AML-193 (cell line): ENCODE measurements around the gene C20orf204.

Experiments
- DNase-seq, 2 experiments: peaks; one replicate each; lab custom pipeline; 2025; lab: John Stamatoyannopoulos, UW

The C20orf204 gene

DNA sequence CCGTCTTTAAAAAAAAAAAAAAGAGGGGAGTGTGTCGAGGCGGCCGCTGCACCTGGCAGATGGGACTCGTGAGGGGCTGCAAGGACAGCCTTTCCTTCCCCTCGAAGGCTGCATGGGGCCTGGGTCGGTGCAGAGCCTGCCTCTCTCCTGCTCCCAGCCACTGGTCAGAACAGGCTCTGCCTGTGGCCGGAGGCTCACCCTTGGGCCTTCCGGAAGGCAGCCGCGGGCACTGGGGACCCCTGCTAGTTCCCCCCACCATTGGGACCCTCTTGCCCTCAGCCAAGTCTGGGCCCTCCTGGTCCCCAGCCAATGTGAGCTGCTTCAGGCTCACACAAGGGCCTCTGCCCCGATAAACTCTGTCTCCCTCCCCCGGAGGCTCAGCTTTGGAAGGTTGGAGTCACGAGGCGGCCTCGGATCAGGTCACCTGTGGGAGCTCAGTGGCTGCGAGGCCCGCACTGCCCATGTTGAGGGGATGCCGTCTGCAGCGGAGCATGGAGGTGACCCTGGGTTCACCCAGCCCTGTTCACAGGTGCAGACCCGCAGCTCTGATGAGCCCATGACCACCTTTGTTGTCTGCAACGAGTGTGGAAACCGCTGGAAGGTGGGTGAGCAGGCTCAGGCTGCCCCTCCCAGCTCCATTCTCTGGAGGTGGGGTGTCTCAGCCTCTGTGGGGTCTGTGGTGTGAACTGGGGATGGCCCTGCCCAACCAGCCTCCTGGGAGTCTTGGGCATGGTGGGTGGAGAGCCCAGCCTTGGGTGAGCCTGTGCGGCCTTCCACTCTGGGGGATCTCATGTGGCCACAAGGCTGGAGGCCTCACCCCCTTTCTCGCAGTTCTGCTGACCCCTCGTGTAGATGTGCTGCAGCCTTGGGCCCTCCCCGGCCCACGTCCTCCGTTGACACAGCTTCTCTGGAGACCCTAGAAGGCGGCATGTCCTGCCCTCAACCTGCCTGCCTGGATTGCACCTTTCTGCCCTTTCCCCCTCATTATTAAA is 35.7 kb downstream of the C20orf204 start:
- no peak for DNase-seq

DNA sequence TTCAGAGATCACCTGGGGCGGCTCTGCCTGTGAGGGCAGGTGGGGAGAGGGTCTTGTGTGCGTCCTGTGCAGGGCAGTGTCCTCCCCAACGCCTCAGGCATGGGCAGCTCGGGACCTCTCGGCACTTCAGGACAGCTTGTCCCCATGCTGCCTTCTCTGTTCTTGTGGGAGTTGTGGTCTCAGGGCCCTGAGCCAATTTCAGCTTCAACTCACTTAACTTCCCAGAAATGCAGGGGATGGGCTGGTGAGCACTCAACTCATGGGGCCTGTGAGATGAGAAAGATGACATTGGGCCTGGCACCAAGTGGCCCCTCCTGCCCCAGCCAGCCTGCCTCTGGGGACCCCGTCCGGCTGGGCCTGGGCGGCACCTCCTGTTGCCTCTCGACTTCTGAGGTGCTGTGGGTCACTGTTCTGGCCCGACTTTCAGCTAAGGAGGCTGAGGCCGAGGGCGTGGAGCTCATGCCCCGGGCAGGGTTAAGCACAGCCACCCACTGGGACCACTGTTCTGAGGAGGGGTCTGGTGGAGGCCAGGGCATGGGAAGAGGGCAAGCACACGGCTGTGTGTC is 36.6 kb downstream of the C20orf204 start:
- DNase-seq = no peak

DNA sequence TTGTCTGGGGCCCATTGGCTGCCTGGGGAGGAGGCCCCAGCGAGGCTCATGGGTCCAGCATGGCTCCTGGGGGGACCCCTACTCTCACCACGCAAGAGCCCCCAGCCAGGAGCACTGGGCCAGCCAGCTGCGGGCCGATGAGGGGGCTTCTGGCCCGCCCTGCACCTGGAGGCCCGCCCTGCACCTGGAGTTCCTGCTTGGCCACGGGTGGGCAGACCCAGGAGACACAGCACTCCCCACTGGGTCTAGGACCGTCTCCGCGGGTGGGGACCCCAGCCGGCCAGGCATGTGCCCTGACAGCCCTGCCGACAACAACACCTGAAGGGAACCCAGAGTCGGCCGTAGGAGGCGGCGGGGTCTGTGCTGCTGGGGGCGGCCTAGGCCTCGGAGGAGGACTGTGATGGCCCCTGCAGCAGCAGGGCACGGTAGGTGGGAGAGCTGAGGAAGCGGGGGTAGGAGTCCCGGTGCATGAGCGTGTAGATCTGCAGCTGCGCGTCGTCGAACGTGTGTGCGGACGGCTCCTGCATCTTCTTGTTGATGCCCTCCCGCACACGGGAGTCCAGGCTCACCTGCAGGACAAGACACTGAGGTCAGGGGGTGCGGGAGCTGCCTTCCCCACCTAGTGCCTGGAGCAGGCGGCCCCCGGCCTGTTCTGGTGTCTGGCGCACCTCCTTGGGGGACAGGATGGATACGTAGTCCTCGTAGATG is 37.6 kb downstream of the C20orf204 start:
- no peak for DNase-seq

DNA sequence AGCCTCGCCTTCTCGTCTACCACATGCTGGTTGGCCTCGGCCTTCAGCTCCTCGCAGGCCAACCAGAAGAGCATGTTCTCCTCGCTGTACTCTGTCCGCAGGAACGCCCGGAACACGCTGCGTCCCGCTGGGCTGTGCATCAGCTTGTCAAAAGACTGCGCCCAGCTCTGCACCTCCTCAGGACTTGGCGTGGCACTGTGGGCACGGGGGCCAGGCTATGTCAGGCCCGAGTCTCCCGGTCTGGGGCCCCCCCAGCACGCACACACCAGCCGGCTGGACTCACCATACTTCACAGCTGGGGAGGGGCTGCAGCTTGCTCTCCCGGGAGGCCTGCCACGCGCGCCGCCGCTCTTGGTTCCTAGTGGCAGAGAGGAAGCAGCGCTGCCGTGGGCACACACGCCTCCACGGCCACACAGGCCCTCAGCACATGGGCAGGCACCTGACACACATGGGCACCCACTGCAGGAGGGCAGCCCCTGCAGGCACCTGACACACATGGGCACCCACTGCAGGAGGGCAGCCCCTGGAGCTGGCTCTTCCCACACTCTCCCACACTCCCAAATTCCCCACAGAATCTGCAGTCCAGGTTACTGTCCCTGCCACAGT is 38.3 kb downstream of the C20orf204 start:
- DNase-seq = no peak

DNA sequence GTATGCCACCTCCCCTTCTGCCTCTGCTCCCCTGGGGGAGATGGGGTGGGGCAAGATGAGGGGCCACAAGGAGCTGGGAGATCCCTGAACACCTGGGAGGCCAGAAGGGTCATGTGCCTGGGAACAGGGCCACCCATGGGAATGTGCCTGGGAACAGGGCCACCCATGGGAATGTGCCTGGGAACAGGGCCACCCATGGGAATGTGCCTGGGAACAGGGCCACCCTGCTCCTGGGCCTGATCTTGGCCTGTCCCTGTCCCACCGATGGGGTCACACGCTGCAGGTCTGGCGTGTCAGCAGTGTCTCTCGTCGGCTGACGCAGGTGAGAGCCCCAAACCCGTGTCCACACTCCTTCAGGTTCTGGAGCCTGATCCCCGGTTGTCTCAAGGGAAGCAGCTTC is 39.0 kb downstream of the C20orf204 start:
- no peak for DNase-seq

DNA sequence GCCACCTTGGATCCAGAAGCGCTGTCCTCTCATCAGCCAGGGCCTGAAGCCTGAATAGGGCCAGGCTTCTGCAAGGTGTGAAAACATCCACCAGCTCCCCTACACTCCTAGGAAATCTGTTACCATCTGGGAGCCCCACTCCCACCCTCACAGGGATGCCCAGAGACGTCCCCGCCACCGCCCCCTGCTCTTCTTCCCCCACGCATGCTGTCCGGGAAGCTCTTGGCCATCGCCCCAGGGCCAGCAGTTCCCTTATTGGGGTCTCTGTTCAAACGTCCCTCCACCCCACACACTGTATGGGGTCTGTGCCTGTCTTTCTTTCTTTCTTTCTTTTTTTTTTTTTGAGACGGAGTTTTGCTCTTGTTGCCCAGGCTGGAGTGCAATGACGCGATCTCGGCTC is 39.6 kb downstream of the C20orf204 start:
- no peak for DNase-seq

DNA sequence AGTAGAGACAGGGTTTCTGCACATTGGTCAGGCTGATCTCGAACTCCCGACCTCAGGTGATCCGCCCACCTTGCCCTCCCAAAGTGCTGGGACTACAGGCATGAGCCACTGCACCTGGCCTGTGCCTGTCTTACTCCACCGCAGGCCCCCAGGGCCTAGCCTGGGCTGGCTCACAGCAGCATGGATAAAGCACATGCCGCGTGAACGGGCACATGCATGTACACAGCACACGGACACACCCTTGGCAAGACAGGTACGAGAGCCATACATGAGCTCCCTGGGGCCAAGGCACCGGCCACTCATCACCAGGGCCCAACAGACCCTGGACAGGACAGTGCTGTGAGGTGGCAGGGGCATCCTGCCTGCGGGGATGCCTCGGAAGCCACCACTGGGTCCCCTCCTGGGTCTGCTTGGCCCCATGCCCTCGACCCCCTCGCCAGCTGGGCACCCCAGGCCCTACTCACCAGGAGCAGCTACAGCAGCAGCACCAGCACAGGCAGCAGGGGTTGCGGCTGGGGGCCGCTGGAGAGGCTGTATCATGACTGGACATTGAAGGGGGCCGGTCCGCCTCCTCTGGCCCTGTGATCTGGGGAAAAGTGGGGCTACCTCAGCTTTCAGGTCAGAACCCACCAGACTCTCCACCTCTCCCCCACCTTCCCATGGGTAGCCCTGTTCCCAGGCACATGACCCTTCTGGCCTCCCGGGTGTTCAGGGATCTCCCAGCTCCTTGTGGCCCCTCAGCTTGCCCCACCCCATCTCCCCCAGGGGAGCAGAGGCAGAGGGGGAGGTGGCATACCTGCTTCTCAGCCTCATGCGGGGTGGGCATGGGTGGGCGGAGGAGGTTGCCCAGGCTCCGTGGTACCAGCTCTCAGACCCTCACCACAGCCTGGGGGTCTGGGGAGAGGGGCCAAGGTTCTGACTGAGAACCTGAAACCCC is 40.3 kb downstream of the C20orf204 start:
- DNase-seq = no peak

DNA sequence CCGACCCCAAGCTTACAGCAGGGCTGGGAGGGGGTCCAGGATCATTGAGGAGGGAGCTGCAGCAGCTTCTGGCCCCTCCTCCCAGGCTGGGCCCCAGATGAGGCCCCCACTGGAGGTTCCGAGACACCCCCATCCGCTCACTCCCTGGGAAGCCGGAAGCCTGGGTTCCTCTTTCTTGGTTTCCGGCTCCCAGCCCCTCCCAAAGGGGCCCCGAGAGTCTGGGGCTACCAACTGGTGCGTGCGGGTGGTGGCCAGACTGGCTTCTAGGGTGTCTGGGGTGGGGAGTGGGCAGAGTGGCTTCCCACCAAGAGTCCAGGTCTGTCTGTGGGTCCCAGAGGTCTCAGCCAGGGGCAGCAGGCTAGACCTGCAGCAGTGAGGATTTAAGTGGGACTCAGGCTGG is 41.1 kb downstream of the C20orf204 start:
- DNase-seq = peak; percentile 58 to 71

DNA sequence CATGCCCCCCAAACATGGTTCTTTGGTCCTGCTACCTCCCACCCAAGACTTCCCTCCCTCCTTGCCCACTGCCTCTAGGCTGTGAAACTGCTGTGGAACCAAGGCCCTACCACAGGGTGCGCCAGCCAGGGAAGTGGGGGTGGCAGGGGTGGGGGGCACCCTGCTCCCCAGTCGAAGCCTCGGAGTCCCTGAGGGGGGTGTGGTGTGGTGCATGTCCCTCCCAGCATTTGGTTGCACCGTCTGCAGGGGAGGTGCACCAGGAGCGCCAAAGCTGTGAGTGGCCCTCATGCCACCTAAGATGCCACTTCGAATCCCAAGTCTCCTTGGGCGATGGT is 41.5 kb downstream of the C20orf204 start:
- DNase-seq = no peak

DNA sequence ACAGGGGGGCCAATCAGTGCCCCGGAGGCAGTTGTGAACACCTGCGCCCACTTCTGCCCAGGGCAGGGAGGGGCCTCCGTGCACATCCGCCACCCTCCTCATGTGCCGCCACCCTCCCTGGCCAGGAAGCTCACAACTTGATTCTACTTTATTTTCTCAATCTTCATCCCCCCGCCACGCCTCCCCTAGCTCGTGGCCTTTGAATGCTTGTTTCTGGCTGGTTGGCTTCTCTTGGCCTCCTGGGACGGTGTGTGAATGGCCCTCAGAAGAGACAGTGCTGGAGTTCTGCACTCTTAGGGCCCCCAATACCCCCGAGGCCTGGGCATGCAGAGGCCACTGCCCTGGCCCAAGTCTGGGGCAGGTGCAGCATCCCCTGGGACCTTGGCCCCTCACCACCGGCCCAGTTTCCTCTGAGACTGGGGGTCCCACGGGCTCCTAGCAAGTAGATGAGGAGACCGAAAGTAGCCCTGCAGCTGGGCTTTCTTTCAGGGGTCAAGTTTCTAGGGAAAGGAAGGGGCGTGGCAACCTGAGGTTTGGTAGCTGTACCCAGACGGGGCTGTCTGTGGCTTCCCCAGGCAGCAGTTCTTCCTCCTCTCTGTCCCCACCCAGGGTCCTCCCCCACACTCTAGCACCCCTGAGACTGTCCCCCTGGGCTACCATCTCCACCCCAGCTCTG is 42.0 kb downstream of the C20orf204 start:
- peak; percentile 62 to 64 for DNase-seq

DNA sequence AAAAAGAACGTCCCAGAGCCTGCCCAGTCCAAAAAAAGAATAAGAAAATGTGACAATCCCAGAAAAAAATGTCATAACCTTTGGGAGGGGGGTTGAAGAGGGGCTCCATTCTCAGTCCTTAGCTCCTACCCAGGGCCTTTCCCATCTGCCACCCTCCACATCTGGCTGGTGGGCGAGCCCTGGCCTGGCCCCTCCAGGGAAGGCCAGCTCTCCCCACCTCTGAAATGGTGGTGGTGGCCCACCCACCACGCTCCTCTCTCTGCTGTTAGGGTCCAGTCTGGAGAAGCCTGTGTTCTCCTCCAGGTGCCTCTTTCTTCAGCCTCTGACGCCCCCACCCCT is 42.9 kb downstream of the C20orf204 start:
- DNase-seq = no peak

DNA sequence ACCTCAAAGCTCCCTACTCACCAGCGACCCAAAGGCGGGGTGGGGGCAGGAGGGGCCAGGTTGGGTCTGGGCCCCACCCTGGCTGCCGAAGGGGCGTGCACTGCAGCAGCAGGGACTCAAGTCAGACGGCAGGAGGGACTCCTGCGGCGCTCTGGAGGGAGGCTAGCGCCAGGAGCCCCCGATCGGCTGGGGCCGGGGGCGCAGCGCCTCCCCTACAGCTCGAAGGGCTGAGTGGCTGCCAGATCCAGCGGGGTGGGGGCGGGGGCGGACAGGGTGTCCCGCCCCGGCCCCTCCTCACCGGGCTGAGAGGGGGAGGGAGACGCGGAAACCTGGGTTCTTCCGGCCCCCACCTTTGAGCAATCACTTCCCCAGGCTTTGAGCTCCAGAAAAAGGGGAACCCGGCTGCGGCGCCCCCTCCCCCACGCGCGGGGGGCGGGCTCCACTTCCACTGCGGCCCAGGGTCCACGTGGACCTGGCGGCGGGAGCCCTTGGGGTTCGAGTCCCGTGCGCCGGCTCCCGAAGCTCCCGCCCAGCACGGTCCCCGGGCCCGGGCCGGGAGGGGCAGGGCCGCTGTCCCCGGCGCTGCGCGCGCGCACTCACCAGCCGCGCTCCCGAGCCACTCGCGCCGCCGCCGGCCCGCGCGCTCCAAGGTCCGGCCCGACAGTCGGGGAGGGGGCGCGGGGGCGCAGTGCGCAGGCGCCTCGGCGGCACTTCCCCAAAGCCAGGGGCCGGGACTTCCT is 43.5 kb downstream of the C20orf204 start, which contains the start of gene RGS19:
Gene RGS19, minus strand, starts transcription at position 246 of the 740 bp plus-strand sequence. CDS start 2,632 bp downstream, outside the sequence.
- peak; percentile 88 to 92 for DNase-seq

DNA sequence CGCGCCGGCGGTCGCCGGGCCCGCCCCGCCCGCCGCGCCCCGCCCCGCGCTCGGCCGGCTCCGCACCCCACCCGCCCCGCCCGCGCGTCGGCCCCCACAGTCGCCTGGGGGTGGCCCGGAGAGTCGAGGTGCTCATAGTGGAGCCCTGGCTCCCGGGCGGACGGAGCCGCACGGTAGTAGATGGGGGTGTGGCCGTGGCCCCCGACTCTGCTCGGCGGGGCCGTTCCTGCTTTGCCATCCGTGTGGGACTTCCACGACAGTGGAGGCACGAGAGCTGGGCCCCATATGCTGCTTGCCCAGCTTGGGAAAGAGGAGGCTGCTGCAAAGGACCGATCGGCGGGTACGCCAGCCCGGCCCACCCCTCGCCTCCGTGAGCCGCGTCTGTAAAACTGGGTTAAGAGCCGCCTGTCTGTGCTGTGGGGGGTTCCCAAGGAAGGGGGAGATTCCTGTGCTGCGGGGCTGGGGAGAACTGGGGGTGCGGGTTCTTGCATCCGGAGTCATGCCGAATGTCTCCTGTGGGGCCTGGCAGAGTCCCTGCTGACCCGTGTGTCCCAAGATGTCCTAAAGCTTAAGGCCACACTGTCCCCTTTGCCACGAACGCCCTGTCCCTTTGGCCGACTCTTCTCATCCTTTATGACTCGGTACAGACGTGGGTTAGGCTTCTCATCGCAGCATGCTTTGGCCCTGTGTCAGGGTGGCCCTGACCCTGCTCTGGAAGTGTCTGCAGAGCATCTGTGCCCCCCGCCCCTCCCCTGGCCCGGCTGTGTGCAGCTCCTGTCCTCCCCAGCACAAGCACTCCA is 44.2 kb downstream of the C20orf204 start, which contains the start of gene OPRL1:
Gene OPRL1, plus strand, starts transcription at position 70 of the 800 bp plus-strand sequence. CDS start 12,639 bp downstream, outside the sequence.
- DNase-seq = peak in 1 of 2 experiments; percentile 10

DNA sequence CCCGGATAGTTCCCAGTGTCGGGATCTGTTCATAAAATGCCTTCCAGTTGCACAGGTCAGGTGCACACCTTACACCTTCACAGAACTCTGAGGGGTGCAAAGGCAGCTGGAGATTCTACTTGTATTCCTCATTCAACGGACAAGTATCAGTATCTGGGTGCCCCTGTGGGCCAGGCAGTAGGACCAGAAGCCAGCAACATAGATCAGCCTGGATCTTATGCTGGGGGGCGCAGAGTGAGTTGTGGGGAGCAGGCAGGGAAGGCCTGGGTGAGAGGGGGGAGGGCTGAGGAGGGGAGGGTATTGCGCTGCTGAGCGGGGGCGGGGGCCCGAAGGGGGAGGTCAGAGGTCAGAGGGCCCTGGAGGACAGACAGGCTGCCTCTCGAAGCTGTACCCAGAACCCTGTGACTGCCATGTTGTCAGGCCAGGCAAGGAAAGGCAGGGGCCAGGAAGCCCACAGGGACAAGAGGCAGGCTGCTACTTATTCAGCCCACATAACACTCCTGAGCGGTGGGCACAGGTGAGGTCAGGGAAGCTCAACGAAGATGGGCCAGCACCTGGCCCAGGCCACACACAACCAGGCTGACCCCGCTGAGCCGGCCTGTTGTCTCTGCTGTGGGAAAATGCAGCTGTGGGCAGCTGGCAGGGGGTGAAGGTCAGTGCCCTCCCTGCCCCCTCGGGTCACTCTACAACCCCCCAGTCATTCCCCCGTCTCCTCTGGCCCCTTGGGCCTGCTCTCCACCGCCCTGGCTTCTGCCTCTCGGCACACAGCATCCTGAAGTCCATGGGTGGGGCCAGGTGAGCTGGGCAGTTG is 45.0 kb downstream of the C20orf204 start:
- DNase-seq = no peak

DNA sequence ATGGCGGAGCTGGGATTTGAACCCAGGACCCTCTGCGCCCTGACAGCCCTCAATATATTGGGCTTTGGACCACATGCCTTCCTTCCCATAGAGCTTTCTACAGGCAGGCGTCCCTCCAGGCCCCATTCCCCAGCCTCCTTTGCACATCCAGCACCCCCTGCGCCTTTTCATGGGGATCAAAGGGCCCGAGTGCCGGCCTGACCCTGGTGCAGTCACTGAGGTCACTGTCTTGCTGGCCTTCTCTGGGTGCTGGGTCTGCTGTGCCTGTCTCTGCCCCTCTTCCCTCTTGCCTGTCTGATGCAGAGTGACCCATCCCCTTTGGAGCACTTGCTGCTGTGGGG is 45.6 kb downstream of the C20orf204 start:
- no peak for DNase-seq

DNA sequence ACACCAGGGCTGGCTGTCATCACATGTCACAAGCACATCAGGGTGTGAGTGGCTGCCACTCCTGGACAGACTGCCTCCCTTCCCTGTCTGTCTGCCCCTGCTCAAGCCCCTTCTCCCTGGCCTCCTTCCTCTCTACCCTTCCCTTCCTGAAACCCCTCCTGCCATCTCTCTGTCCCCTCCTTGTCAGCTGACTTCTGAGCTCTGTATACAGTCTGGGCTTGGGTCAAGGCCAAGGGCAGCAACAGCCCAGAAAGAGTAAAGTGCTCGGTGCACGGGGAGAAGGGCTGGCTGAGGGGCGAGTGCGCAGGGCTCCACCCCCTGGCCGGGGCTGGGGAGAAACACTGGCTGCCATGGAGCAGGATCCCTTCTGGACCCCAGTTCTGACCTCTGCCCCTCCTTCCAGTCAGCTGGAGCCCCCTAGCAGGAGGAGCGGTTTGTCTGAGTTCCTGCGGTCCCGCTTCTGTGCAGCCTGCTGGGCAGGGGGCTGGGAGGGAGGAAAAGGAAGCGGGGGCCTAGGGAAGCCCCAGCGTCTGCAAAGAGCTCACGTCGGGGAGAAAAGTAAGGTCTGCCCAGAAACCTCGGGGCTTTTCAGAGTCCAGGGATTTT is 46.2 kb downstream of the C20orf204 start:
- DNase-seq = no peak

DNA sequence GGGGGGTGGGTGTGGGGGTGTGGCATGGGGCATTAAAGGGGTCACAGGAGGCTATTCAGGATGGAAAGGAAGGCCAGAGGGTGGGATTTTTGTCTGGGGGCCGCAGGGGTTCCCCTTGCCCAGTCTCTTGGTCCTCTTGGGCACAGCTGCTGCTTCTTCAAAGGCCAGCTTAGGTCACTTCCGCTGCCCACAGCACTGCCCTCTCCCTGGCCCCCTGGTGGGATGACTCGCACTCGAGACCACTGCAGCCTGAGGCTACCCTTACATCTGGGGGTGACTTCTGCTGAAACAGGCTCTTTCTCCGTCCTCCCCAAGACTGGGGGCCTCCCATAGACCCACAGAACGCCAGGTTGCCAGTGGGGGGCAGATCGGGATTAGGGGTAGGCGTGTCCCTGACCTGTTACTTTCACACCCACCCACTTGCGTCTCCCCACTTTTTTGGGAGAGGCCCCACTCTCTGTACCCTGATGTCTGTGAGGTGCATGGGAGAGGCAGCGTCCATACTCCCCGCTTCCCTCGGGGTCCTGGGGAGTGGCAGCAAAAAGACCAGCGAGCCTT is 46.9 kb downstream of the C20orf204 start:
- DNase-seq = no peak
